Daoy (cell line): Measurements from ENCODE around the gene PCSK6. TPM values are rescaled to one million over a fixed set of nuclear protein-coding genes. Genes with fewer than 3 reads are reported as not detected.

Experiments
- DNase-seq: peaks from one replicate; pipeline ENCODE4 v3.0.0-alpha.2; 2015; ENCODE audit warnings: low read depth
- total RNA-seq: library from RNA; depleted of rRNA; stranded (reverse); fragments of >200 nt; shearing (Covaris generic); gene quantifications from 2 replicates; pipeline ENCODE4 v1.2.3, GENCODE V29; 2014

PCSK6 gene
- total RNA-seq, 1 experiment from 2014 or later: 8.1 TPM

DNA sequence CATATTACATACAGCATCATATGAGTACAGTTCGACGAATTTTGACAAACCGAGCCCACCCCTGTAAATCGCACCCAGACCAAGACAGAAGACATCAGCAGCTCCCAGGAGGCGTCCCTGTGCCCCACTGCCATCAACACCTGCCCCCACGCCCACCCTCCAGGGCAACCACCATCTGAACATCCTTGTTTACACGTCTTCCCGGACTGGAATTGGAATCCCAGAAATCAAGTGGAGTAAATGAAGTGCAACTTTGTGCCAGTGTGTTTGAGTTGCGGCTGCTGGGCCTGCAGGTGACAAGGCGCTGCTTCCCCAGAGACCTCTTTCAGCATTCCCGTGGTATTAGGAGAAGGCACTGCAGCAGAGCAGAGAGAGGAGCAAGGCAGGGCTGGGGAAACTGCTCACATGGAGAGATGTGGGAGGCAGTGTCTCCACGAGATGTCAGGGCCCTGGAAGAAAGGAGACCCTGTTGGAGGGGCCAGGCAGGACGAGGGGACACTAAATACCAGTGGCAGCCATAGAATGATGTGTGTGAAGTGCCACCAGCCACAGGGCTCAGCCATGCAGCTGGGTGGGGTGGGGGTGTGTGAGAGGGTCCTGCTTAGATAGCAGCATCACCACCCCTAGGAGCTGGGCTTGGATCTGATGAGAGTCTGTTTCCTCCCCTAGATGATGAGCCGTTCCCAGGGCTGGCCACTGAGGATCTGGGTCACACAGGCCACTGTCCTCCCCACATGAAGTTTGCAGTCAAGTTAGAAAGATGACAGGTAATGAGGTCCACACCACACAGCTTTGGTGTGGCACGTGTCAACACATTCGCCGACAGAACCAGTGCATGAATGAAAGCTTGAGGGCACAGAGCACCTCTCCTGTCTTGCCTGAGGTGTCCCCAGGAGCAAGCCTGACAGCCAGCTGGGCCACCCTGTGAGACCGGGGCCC is 33.4 kb upstream of the PCSK6 start:
- DNase-seq: no peak

- DNase-seq: no peak
Observed at GRCh38 chr15:101522091-101522490, 32.6 kb upstream of the PCSK6 start.

DNA sequence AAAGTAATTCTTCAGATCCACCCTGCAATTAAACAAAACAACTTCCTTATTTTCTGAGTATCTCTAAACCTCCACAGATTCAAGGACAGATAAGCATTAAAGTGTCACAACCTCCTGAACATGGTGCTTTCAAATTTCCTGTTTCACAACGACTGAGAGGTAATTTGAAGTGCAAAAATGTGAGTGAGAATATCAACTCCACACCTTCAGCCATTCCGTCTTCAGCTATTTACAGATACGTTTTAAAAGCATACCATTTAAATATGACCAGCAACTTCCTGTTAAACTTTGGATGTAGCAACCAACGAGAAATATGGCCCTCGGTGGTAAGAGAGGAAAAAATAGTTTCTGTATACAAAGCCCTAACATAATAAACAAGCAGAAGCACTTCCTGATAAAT is 32.1 kb upstream of the PCSK6 start:
- no peak for DNase-seq

DNA sequence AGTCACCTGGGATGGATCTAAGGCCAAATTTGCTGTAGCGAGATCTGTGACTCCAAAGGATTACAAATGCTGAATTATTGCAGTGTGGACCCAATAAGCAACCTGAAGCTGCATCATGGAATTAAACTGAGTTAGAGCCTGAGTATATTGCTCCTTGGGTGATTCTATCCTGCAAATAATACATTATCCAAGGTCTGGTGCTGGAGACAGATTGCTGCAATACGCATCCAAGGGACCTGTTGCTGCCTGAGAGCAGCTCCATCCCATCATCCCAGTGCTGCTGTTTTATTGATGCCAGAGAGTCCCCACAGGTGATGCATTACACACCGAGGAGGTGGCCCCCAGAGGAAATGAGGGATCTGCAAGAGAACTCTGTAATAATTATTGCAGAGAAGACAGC is 31.6 kb upstream of the PCSK6 start:
- DNase-seq: no peak

- DNase-seq: no peak
Observed at GRCh38 chr15:101520395-101520794, 30.9 kb upstream of the PCSK6 start.

GRCh38 chr15:101517504-101517903 is 28.0 kb upstream of the PCSK6 start:
- DNase-seq: no peak

- DNase-seq: no peak
Observed at GRCh38 chr15:101514318-101514717, 24.8 kb upstream of the PCSK6 start.

DNA sequence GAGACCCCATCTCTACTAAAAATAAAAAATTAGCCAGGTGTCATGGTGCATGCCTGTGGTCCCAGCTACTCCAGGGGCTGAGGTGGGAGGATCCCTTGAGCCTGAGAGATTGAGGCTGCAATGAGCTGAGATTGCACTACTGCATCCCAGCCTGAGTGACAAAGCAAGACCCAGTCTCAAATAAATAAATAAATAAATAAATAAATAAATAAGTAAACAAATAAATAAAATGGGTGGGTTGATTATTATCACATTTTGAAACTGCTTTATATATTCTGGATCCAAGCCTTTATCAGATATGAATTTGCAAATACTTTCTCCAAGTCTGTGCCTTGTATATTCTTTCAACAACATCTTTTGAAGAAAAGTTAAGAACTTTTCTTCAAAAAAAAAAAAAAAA is 22.2 kb upstream of the PCSK6 start:
- DNase-seq: no peak

DNA sequence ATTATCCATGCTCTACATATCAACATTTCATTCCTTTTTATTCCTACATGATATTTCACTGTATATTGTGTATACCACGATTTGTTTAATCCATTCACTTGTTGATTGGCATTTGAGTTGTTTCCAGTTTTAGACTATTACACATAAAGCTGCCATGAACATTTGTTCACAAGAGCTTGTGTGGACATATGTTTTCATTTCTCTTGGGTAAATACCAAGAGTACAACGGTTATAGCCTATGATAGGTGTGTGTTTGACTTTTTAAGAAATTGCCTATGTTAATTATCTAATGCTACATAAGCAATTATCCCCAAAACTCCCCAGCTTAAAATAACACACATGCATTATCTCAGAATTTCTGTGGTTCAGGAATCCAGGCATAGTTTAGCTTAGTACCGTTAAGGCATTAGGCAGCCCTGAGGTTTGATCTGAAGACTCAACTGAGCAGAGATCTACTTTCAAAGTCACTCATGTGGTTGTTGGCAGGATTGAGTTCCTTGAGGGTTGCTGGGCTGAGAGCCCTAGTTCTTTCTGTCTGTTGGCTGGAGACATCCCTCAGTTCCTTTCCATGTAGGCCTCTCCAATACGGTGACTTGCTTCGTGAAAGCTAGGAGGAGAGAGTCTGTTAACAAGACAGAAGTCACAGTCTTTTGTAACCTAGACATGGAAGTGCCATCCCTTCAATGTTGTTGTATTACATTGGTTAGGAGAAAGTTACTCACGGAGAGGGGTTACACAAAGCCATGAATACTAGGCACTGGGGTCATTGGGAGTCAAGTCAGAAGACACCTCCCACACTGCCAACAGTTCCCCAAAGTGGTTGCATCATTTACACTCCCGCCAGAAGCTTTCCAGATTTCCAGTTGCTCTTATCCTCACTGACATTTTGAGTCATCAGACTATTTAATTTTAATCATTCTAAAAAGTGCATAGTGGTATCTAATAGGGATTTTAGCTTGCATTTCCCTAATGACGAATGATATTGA is 21.0 kb upstream of the PCSK6 start:
- DNase-seq: no peak

GRCh38 chr15:101509279-101509678 is 19.8 kb upstream of the PCSK6 start:
- no peak for DNase-seq

GRCh38 chr15:101506491-101506890 is 17.0 kb upstream of the PCSK6 start:
- DNase-seq: no peak

DNA sequence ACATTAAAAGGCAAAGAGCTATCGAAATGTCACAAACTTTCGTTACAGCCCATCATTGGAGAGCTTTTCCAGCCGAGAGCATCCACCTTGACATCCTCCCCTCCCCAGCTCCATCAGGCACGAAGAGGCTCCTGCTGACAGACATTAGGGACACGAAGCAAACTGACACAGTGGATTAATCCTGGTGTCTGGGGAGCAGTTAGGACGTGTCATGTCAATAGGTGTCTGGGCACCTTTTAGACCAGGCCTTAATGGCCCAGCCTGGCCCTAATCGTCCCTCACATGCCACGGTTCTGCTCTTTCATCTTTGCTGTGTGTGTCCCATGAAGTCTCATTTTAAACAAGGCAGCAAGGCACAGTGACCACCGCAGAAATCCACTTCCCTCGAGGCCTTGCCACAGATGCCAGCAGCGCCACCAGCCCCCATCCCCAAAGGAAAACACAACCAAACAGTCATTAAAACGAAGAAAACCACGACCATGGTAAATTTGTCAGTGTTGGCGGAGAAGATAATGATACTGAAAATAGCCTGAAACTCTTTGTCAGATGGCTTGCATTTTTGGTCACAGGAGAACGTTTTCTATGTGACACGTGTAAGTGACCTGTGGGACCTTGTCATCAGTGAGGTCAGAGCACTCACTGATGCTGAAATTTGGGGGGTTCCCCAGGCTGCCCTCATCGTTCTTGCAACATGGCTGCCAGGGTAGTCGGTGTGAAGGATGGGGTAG is 16.3 kb upstream of the PCSK6 start:
- DNase-seq: no peak

DNA sequence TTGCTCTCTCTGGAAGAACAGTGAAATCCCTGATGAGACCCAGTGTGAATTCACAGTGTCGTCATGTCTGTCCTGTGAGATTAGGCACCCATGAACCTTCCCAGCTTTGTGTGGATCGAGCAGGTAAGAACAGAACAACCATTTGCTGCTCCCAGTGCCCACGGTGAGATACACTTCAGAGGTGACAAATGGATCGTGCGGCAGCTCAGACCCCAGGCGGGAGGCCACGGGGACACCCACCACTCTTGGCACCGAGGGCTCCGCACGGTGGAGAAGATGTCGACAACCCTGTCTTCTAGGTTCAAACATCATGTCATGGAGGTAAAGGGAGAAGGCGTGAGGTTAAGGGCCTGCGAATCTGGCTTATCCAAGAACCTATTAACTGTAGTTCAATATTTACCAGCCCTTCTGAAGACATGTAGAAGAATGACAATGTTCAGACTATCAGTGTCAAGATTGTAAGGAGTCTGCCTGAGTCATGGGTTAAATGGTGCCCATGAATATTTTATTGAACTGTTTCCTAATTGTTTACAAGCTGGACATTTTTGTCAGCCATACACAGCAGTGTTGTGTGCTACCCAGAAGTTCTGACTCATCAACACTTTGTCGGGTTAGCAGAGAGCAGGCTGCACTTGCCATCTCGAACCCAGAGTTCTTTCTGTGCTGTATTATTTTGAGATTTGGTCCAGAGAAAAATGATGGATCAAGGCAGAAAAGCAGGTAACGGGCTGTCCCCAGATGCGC is 15.5 kb upstream of the PCSK6 start:
- DNase-seq: no peak

- DNase-seq: no peak
Observed at GRCh38 chr15:101504373-101504772, 14.9 kb upstream of the PCSK6 start.

GRCh38 chr15:101503296-101503599 is 13.7 kb upstream of the PCSK6 start:
- DNase-seq: no peak

- DNase-seq: no peak
Observed at GRCh38 chr15:101502572-101503295, 13.2 kb upstream of the PCSK6 start.

GRCh38 chr15:101501703-101502373 is 12.3 kb upstream of the PCSK6 start:
- peak; percentile 61 for DNase-seq

GRCh38 chr15:101500865-101501551 is 11.5 kb upstream of the PCSK6 start:
- DNase-seq: no peak
